Esophagus (tissue), 2 donors: Measurements from ENCODE around the gene ANKRD55. TPM values are rescaled to one million over a fixed set of nuclear protein-coding genes. Genes with fewer than 3 reads are reported as not detected.
"Not testable (repeated sequence)": the region's sequence is repeated elsewhere in the genome, so short reads cannot be mapped to it uniquely, and the experiment has no call there.

Experiments
- H3K27ac ChIP-seq, 2 donors: one replicate each; pipeline ENCODE4 v1.5.1; 2013; ENCODE audit warnings: low read depth in 2 of 2, mild to moderate bottlenecking in 2 of 2, inconsistent platforms in 1 of 2, low read length in 1 of 2, moderate library complexity in 1 of 2
- H3K27me3 ChIP-seq, 2 donors: one replicate each; pipeline ENCODE4 v1.6.1; 2013; ENCODE audit warnings: low read length in 2 of 2, control low read depth in 1 of 2, mild to moderate bottlenecking in 1 of 2; ENCODE audit not compliant: insufficient read depth in 2 of 2, control insufficient read depth in 1 of 2
- H3K36me3 ChIP-seq, 2 donors: one replicate each; pipeline ENCODE4 v1.6.1; 2013; ENCODE audit warnings: low read length in 1 of 2; ENCODE audit not compliant: control insufficient read depth in 2 of 2, insufficient read depth in 2 of 2
- H3K4me1 ChIP-seq, 2 donors: one replicate each; pipeline ENCODE4 v1.6.1; 2013; ENCODE audit warnings: low read length in 1 of 2; ENCODE audit not compliant: control insufficient read depth in 2 of 2, insufficient read depth in 2 of 2
- H3K4me3 ChIP-seq, 2 donors: one replicate each; pipeline ENCODE4 v1.5.1; 2013; ENCODE audit warnings: low read length in 2 of 2, mild to moderate bottlenecking in 2 of 2, low read depth in 1 of 2, moderate library complexity in 1 of 2
- H3K9me3 ChIP-seq, 2 donors: one replicate each; pipeline ENCODE4 v1.6.1; 2013; ENCODE audit warnings: mild to moderate bottlenecking in 2 of 2, low read depth in 1 of 2, low read length in 1 of 2, moderate library complexity in 1 of 2; ENCODE audit not compliant: control insufficient read depth in 2 of 2, insufficient read depth in 1 of 2
- WGBS, 2 donors: extraction: QIAGEN DNeasy Blood & Tissue Kit; methylation state at CpG; one replicate each; pipeline ENCODE4 v1.1.7; 2013; 5-methylcytosine and 5-hydroxymethylcytosine counted together
- polyA plus RNA-seq, 2 donors: library from polyadenylated mRNA; stranded (reverse); fragments of 200-250 nt; gene quantifications; one replicate each; pipeline ENCODE4 v1.2.3, GENCODE V29; 2013
- donor health status: healthy with polysubstance abuse.
- donor health status: Bipolar disorder and iron deficiency.

ANKRD55 gene
- polyA plus RNA-seq, 2 donors, result 0.04 to 0.06 TPM

- H3K4me3 ChIP-seq, result no peak overlapping the region
- H3K9me3 ChIP-seq, result no peaks in the 10 kb centered on the region
- H3K27me3 ChIP-seq, result no peaks in the 10 kb centered on the region
- H3K4me1 ChIP-seq, result no peaks in the 10 kb centered on the region
- H3K27ac ChIP-seq, result no peak overlapping the region
- 21 to 32% methylated on average over 6 of the region's 6 CpGs for WGBS, 2 donors
- no peaks in the 10 kb centered on the region for H3K36me3 ChIP-seq
Measured at GRCh38 chr5:56270568-56271392, 37.6 kb upstream of the ANKRD55 start.

- Histone ChIP-seq H3K27me3 (no peaks in the 10 kb centered on the region), H3K9me3 (no peaks in the 10 kb centered on the region), H3K36me3 (no peaks in the 10 kb centered on the region), H3K4me3 (no peak overlapping the region), H3K4me1 (no peaks in the 10 kb centered on the region), H3K27ac (no peak overlapping the region)
- WGBS, 2 donors, result 90 to 91% methylated on average over 6 of the region's 6 CpGs
Measured at GRCh38 chr5:56270058-56270457, 36.9 kb upstream of the ANKRD55 start.

- Histone ChIP-seq H3K9me3 (no peaks in the 10 kb centered on the region), H3K4me3 (no peak overlapping the region), H3K36me3 (no peaks in the 10 kb centered on the region), H3K27ac (no peak overlapping the region), H3K27me3 (no peaks in the 10 kb centered on the region), H3K4me1 (peaks cover 0 to under 1% of the 10 kb centered on the region in 2 donors)
- 42 to 51% methylated on average over 6 of the region's 6 CpGs for WGBS, 2 donors
Measured at GRCh38 chr5:56269216-56269927, 36.2 kb upstream of the ANKRD55 start.

GRCh38 chr5:56268707-56269106 is 35.6 kb upstream of the ANKRD55 start:
- H3K27me3 ChIP-seq, H3K36me3 ChIP-seq: not testable (repeated sequence)

GRCh38 chr5:56267856-56268255 is 34.7 kb upstream of the ANKRD55 start:
- WGBS, 2 donors, result 89 to 91% methylated on average over 3 of the region's 3 CpGs
- Histone ChIP-seq H3K27me3 (no peaks in the 10 kb centered on the region), H3K36me3 (no peaks in the 10 kb centered on the region), H3K4me3 (no peak overlapping the region), H3K4me1 (peaks cover 0 to 2% of the 10 kb centered on the region in 2 donors), H3K9me3 (no peaks in the 10 kb centered on the region), H3K27ac (no peak overlapping the region)

More at GRCh38 chr5:56268707-56269106, 35.6 kb upstream of the ANKRD55 start:
- not testable (repeated sequence) for H3K27ac ChIP-seq, H3K4me1 ChIP-seq, H3K4me3 ChIP-seq, H3K9me3 ChIP-seq
- WGBS, 2 donors, result 88 to 95% methylated on average over 3 of the region's 3 CpGs

- Histone ChIP-seq H3K36me3 (peaks cover 0 to 2% of the 10 kb centered on the region in 2 donors), H3K27me3 (no peaks in the 10 kb centered on the region), H3K4me3 (no peak overlapping the region), H3K9me3 (no peaks in the 10 kb centered on the region), H3K27ac (no peak overlapping the region), H3K4me1 (peaks cover 0 to 2% of the 10 kb centered on the region in 2 donors)
- 59% methylated on average over 5 of the region's 5 CpGs for WGBS, 2 donors
Measured at GRCh38 chr5:56264417-56265025, 31.4 kb upstream of the ANKRD55 start.

- no peaks in the 10 kb centered on the region for H3K27me3 ChIP-seq
- H3K4me3 ChIP-seq, result no peak overlapping the region
- no peaks in the 10 kb centered on the region for H3K9me3 ChIP-seq
- no peak overlapping the region for H3K27ac ChIP-seq
- WGBS, 2 donors, result 86% methylated on average over 3 of the region's 3 CpGs
- peaks cover 0 to 2% of the 10 kb centered on the region in 2 donors for H3K36me3 ChIP-seq
- H3K4me1 ChIP-seq, result peaks cover 0 to 2% of the 10 kb centered on the region in 2 donors
Measured at GRCh38 chr5:56262279-56262678, 29.1 kb upstream of the ANKRD55 start.

GRCh38 chr5:56259002-56259511 is 25.9 kb upstream of the ANKRD55 start:
- H3K4me1 ChIP-seq, result no peaks in the 10 kb centered on the region
- H3K9me3 ChIP-seq, result no peaks in the 10 kb centered on the region
- 19 to 32% methylated on average over 2 of the region's 2 CpGs for WGBS, 2 donors
- H3K27me3 ChIP-seq, result no peaks in the 10 kb centered on the region
- H3K4me3 ChIP-seq, result no peak overlapping the region
- peaks cover 0 to 2% of the 10 kb centered on the region in 2 donors for H3K36me3 ChIP-seq
- no peak overlapping the region for H3K27ac ChIP-seq

- H3K4me1 ChIP-seq, H3K27ac ChIP-seq, H3K27me3 ChIP-seq, H3K36me3 ChIP-seq, H3K9me3 ChIP-seq, H3K4me3 ChIP-seq: not testable (repeated sequence)
- 89 to 92% methylated on average over 27 of the region's 30 CpGs for WGBS, 2 donors
Measured at GRCh38 chr5:56257763-56258529, 24.8 kb upstream of the ANKRD55 start.
